DOHH2 (cell line): ENCODE data around the gene ARHGEF12.

Source experiments
- H3F3A ChIP-seq: fragments of 200-600 bp; sonication (generic), shearing (Covaris generic); 2 replicates; pipeline ENCODE4 v1.6.0; 2016; ENCODE audit warnings: antibody characterized with exemption, mild to moderate bottlenecking; ENCODE audit not compliant: control insufficient read depth, insufficient read depth
- H3K27ac ChIP-seq: fragments of 200-600 bp; sonication (generic); 2 replicates; pipeline ENCODE4 v1.5.1; 2014; ENCODE audit warnings: low read depth, mild to moderate bottlenecking, low read length, moderate library complexity
- H3K27me3 ChIP-seq: fragments of 200-600 bp; sonication (generic); 2 replicates; pipeline ENCODE4 v1.6.1; 2014; ENCODE audit warnings: mild to moderate bottlenecking, low read length, mixed read lengths; ENCODE audit not compliant: control insufficient read depth
- H3K36me3 ChIP-seq: fragments of 200-600 bp; sonication (generic); 2 replicates; pipeline ENCODE4 v1.6.1; 2014; ENCODE audit warnings: mild to moderate bottlenecking, low read length, moderate library complexity, mixed read lengths; ENCODE audit not compliant: control insufficient read depth
- H3K4me1 ChIP-seq: fragments of 200-600 bp; sonication (generic); 2 replicates; pipeline ENCODE4 v1.6.1; 2014; ENCODE audit warnings: mild to moderate bottlenecking, low read length, mixed read lengths; ENCODE audit not compliant: control insufficient read depth
- H3K4me2 ChIP-seq: fragments of 200-600 bp; sonication (generic); 2 replicates; pipeline ENCODE4 v1.6.0; 2014; ENCODE audit warnings: mild to moderate bottlenecking, low read length, moderate library complexity
- H3K4me3 ChIP-seq: fragments of 200-600 bp; sonication (generic); 2 replicates; pipeline ENCODE4 v1.5.1; 2014; ENCODE audit warnings: mild to moderate bottlenecking, low read length, mixed read lengths
- H3K79me2 ChIP-seq: fragments of 200-600 bp; sonication (generic); 2 replicates; pipeline ENCODE4 v1.6.1; 2014; ENCODE audit warnings: mild to moderate bottlenecking, low read length, mixed read lengths; ENCODE audit not compliant: control insufficient read depth
- H3K9me2 ChIP-seq: fragments of 200-600 bp; sonication (generic); replicated peaks from 2 replicates; pipeline ENCODE4 v1.6.1; 2014; ENCODE audit warnings: mild to moderate bottlenecking, low read length, mixed read lengths; ENCODE audit not compliant: control insufficient read depth
- H3K9me3 ChIP-seq: fragments of 200-600 bp; sonication (generic); 2 replicates; pipeline ENCODE4 v1.6.1; 2014; ENCODE audit warnings: antibody characterized with exemption, low read length, mixed read lengths; ENCODE audit not compliant: control insufficient read depth, insufficient read depth
- H4K20me1 ChIP-seq: fragments of 200-600 bp; sonication (generic); 2 replicates; pipeline ENCODE4 v1.6.0; 2014; ENCODE audit warnings: low read depth, mild to moderate bottlenecking, antibody characterized with exemption, low read length, moderate library complexity; ENCODE audit not compliant: control insufficient read depth, insufficient read depth
- CTCF ChIP-seq: fragments of 200-600 bp; sonication (generic); IDR thresholded peaks from one replicate; pipeline ENCODE4 v1.5.1; 2014; ENCODE audit warnings: antibody characterized with exemption, mild to moderate bottlenecking, low read depth, low read length; ENCODE audit not compliant: poor library complexity, severe bottlenecking
- EZH2phosphoT487 ChIP-seq: fragments of 200-600 bp; sonication (generic); IDR thresholded peaks from 2 replicates; pipeline ENCODE4 v1.6.1; 2017; ENCODE audit warnings: borderline replicate concordance, mild to moderate bottlenecking, antibody characterized with exemption, low read length, moderate library complexity, mixed read lengths

The ARHGEF12 gene

GRCh38 chr11:120536091-120536796 lies 200.0 kb downstream of the ARHGEF12 start:
- Histone ChIP-seq H3K27me3 (0 out of 2 replicates have a peak, but pooled peaks cover 4% of the 10 kb centered on the region), H3K9me3 (no peaks in the 10 kb centered on the region), H3K4me3 (no peak overlapping the region), H3K27ac (no peak overlapping the region), H3K4me1 (no peaks in the 10 kb centered on the region), H3K9me2 (no peaks in the 10 kb centered on the region), H3F3A (no peaks in the 10 kb centered on the region), H4K20me1 (no peaks in the 10 kb centered on the region), H3K4me2 (no peak overlapping the region), H3K79me2 (no peaks in the 10 kb centered on the region), H3K36me3 (no peaks in the 10 kb centered on the region)
- TF ChIP-seq CTCF = no peak
- no peak for TF ChIP-seq EZH2phosphoT487

- H3K9me2 ChIP-seq = no peaks in the 10 kb centered on the region
Measured at GRCh38 chr11:120536797-120537169, 200.6 kb downstream of the ARHGEF12 start.

GRCh38 chr11:120537996-120538395 lies 201.8 kb downstream of the ARHGEF12 start:
- no peaks in the 10 kb centered on the region for H3K27me3 ChIP-seq
- H3K4me2 ChIP-seq = no peak overlapping the region
- H3K4me1 ChIP-seq = no peaks in the 10 kb centered on the region
- H3K9me3 ChIP-seq = no peaks in the 10 kb centered on the region; the same call in 1 of the 2 replicates
- TF ChIP-seq EZH2phosphoT487 = no peak
- no peak overlapping the region for H3K4me3 ChIP-seq
- H3K36me3 ChIP-seq = no peaks in the 10 kb centered on the region
- H3K27ac ChIP-seq = no peak overlapping the region
- no peaks in the 10 kb centered on the region for H3F3A ChIP-seq
- H3K9me2 ChIP-seq = no peaks in the 10 kb centered on the region
- no peaks in the 10 kb centered on the region for H3K79me2 ChIP-seq
- no peaks in the 10 kb centered on the region for H4K20me1 ChIP-seq

More at GRCh38 chr11:120536797-120537169, 200.6 kb downstream of the ARHGEF12 start:
- Histone ChIP-seq H3K4me1 (no peaks in the 10 kb centered on the region), H3K27me3 (0 out of 2 replicates have a peak, but pooled peaks cover 4% of the 10 kb centered on the region), H3K27ac (no peak overlapping the region), H3K9me3 (no peaks in the 10 kb centered on the region), H3F3A (no peaks in the 10 kb centered on the region), H3K36me3 (no peaks in the 10 kb centered on the region), H3K4me3 (no peak overlapping the region), H4K20me1 (no peaks in the 10 kb centered on the region), H3K4me2 (no peak overlapping the region), H3K79me2 (no peaks in the 10 kb centered on the region)
- TF ChIP-seq EZH2phosphoT487 (no peak), CTCF (no peak)

GRCh38 chr11:120538707-120539106 lies 202.5 kb downstream of the ARHGEF12 start:
- H3K27me3 ChIP-seq = no peaks in the 10 kb centered on the region
- no peak overlapping the region for H3K27ac ChIP-seq
- no peaks in the 10 kb centered on the region for H3K79me2 ChIP-seq
- H3K4me2 ChIP-seq = no peak overlapping the region
- no peaks in the 10 kb centered on the region for H3K9me2 ChIP-seq
- H3K9me3 ChIP-seq = no peaks in the 10 kb centered on the region; the same call in 1 of the 2 replicates
- H3F3A ChIP-seq = no peaks in the 10 kb centered on the region
- no peaks in the 10 kb centered on the region for H3K4me1 ChIP-seq
- no peaks in the 10 kb centered on the region for H3K36me3 ChIP-seq
- TF ChIP-seq EZH2phosphoT487 (no peak), CTCF (no peak)
- no peak overlapping the region for H3K4me3 ChIP-seq
- H4K20me1 ChIP-seq = no peaks in the 10 kb centered on the region
